DMS 273 (cell line): Measurements from ENCODE around the gene CBLL1.

Experiments used
- DNase-seq: peaks from one replicate; lab custom pipeline; 2025; ENCODE audit not compliant: unreplicated experiment; lab: John Stamatoyannopoulos, UW

Gene CBLL1

DNA sequence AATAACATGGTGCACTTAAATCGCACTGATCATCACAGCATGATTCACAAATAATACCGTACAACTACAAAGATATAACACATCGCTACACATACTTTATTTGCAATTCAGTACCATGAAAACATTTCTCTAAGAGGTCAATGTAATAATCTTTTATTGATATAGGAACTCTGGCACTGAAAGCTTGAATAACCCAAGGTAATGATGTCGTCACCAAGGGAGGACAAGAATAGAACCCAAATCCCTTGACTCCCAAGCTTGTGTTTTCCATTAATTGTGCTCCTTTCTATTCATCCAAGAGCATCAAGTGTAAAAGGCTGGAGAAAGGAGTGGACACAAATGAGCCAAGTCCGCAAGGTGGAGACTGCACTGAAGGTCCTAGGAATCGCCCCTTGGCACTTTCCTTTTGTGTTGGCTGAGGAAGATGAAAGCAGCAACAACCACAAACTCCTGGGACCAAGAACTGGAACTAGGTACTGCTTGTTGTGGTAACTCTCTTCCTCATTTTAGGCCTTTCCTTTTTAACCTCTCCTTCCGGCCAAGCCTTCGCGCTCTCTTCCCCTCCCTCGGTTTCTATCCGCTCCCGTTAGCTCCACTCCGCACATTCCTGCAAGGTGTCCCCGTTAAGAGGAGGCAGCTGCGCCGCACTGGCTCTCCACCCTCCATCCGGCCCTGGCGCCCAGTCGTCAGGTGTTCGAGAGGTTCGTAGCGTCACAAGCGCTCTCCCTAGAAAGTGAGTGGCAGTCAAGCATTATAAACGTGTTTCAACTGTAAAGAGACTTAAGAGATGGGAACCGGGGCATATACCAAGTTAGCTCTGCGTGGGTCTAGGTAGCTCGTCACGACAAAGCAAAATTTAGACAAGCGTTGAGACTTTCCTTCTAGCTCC, 1.0 kb upstream of the CBLL1 start:
- peak; percentile 94 for DNase-seq

DNA sequence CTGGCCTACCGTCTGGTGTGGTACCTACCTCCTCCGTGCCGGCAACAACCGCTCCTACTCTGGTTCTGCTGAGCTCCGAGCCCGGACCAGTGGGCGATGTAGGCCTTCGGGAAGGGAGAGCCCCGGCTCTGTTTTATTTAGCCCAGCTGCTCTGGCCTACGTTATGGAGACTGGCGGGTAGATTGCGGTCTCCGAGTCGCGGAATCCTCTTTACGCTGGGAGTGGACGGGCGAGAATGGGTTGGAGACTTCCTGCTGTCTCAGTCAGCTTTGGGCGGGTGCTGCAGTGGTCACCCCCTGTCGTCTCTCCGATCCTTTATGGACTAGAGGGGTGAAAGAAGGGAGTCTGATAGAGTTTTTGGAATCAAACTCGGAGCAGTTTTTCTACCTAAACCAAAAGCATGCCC, 406 bp downstream of the CBLL1 start:
- DNase-seq, result no peak

DNA sequence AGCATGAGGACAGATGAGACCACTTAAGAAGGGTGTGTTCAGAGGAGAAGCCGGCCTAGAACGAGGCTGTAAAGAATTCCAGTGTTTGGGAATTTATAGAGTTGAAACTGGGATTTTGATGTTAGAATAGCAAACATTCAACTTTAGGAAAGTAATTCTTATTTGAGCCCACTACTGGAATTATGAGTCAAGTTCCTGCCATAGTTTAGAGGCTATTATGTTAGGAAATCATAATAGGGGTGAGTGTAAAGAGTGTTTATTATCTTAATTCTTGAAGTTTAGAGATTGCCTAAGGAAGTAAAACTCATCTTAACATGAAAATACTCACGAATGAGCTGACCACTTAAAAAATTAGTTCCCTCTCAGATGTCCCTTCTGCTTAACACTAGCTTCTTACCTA, 2.1 kb downstream of the CBLL1 start:
- DNase-seq, result no peak

DNA sequence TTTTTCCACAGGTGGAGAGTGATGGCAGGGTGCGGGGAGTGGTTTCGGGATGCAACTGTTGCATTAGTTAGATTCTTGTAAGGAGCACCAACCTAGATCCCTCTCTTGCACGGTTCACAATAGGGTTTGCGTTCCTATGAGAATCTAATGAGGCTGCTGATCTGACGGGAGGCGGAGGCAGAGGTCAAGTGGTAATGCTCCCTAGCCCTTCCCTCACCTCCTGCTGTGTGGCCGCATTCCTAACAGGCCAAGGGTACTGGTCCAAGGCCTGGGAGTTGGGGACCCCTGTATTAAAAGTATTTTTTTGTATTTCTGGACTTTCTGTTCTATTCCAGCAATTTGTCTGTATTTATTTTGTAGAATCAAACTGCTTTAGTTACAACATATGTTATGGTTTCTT, 7.2 kb downstream of the CBLL1 start:
- DNase-seq, result no peak

DNA sequence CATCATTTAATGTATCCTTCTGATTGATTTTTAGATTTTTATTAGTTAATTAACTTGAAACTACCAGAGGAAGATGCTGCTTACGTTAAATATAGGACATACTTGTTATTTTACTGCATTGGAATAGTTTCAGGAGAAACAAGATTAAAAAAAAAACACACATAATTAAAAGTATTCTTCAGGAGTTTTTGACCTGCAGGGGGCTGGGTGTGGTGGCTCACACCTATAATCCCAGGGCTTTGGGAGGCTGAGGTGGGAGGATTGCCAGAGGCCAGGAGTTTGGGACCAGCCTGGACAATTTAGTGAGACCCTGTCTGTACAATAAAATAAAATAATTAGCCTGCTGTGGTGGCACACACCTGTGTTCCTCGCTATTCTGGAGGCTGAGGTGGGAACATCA, 10.7 kb downstream of the CBLL1 start:
- DNase-seq, result peak; percentile 14

DNA sequence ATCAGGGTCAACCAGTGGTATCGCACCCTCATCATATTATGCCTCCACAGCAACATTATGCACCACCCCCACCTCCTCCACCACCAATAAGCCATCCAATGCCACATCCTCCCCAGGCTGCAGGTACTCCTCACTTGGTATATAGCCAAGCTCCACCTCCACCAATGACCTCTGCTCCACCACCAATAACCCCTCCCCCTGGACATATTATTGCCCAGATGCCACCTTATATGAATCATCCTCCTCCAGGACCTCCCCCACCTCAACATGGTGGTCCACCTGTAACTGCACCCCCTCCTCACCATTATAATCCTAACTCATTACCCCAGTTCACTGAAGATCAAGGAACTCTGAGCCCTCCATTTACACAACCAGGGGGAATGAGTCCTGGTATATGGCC, 14.7 kb downstream of the CBLL1 start:
- DNase-seq, result no peak

DNA sequence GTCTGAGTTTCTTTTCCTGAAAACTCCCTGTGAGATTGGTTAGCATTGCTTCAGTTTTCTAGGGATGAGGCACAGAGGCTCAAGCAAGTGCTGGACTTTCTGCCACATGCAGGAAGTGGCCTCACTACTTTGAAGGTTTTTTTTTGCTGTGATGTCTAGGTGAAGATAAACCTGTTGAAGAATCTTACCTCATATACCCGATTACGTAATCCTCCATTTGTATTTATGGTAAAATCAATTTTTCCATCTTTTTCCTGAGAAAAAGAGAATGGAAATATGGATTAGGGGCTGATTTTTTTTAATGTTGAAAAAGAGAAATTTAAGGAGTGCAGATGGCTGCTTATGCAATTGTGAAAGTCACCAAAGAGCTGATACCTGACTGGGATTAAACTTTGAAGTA, 23.4 kb downstream of the CBLL1 start:
- DNase-seq, result no peak

DNA sequence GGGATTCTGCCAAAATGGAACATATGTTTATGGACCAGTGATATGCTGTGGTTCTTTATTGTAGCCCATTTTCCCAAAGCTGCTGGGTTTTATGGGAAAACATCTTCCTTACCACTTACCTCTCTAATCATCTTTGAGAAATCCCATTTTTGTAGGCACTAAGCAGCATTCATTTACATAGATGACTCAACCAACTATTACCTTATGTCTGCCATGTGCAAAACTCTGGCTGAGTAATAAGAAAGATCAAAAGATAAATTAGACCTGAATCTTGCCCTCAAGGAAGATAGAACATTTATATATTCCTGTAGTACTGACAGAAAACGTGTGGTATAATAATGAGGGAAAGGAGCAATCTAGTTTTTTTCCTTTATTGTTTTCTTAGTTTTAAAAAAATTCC, 24.3 kb downstream of the CBLL1 start:
- DNase-seq, result peak; percentile 37

DNA sequence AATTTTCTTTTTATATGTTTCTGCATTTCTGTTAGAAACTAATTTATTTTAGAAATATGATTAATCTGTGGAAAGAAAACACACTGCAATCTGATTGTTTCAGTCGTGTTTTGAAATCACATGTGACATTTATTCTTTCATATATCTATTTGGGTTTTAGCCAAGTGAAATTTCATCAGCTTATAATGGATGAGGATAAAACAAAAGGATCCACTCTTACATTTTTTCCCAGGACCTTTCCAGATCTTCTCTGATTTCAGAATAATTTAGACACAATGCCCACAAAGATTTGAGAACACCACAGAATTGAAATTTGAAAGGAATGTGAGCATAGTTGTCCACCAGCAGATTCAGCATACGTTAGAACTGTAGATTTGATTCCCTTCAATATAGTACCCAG, 29.1 kb downstream of the CBLL1 start:
- no peak for DNase-seq

DNA sequence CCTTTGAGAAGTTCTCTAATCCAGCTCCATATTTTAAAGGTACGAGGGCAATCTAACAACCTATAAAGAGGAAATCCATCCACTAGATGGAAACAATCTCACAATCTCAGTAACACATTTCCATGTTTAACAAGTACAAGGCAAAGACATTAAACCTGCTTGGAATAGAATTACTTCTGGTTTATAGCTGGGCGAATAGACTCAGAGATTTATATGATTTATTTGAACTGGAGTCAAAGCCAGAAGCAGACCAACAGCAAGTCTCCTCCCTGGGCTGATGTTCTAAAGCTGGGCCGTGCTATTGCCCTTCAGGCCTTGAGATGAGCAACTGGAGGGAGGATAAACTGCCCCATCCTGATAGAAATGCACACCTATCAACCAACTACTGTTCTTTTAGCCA, 33.8 kb downstream of the CBLL1 start:
- no peak for DNase-seq

DNA sequence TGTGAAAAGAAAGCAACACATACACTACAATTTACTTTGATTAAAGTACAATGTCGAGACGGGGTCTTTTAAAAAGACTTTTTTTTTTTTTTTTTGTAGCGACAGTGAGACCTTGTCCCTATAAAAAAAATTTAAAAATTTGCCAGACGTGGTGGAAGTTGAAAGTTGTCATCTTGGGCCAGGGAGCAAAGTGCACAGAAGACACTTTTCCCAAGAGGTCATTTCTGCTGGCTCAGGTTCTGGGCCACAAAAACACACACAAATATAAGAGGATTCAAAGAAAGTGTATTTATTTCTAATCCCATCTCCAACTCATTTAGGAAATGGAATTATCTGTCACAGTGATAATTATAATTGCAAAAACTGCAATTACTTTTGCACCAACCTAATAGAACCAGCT, 34.3 kb downstream of the CBLL1 start:
- no peak for DNase-seq

DNA sequence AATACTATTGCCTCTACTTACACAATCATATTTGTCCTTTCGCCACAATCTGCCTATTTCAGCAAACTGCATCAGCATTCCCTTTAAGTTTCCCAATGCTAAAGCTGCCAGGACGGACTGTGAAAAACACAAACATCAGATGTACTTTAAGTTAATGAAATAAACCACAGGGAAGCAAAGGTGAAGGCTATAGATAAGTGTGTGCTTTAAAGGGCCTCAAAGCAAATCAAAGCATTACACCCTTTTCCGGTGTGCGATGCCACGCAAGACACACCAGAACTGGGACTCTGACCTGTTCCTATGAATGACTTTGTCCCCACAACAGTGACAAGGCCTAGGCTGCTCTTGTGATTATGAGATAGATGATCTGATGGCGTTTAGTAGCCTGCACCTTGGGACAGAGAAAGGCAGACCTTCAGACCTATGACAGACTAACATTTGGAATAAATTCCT, 35.7 kb downstream of the CBLL1 start:
- DNase-seq, result no peak

DNA sequence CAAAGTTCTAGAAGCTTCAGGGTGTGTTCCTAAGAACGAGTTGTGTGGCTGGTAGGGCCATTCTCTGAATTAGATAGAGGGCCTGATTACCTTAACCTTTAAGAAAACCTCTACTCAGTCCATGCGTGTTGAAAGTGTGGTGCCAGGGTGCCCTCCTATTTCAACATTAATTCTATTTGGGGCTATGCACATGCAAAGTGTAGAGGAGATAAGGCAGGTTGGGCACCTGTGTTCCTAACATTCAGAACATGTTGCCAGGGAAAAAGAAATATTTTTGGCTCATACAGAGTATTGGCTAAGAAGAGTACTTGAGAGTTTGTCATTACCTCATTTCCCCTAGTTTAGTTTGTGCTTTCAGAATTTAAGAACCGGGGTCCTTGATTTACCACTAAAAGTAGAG, 38.4 kb downstream of the CBLL1 start:
- no peak for DNase-seq

DNA sequence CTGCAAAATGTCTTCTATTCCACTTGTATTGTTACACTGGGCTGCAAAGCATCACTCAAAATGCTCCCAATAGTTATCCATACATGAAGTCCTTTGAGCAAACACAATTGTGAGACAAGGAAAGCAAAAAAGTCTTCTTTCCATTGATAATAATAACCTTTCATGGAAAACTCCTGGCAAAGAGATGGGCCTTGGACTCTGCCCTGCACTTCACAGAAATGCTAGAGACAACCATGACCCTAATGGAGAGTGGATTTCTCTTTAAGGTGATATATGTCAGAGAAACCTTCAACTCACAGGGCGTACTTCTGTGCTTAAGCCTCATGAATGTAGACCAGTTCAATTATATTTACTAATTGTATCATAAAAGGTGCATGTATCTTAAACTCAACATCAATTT, 39.7 kb downstream of the CBLL1 start:
- DNase-seq, result no peak

DNA sequence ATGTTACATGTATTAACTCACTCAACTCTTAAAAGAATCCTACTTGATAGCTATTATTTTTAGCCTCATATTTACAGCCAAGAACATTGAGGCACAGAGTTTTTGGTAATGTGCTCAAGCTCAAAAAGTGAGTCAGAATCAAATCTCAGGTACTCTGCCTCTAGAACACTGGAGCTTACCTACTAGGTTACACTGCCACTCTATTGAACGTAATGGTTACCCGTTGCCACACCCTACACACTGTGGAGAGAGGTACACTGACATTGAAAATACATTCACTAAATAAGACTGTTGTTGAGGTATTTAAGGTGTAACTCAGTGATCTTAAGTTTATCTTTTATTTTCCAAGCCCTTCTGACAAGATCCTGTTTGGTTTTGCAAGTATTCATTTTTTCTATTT, 41.2 kb downstream of the CBLL1 start:
- no peak for DNase-seq

DNA sequence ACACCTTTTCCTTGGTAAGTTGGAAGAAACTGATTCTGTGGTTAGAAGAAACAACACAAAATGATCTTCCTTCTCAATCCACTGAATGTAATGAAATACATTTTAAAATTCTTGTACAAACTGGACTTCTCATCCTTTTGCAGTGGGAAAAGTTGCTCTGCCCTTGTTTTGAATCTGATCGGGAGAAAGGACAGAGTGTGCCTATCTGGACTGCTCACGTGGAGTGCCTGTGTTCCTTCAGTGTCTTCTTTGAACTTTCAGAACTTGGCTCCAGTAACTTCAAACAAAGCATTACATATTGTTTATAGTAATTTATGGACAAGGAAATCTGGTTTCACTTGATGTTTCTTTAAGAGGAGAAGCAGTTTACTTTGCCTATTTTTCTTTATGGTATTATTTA, 42.0 kb downstream of the CBLL1 start:
- no peak for DNase-seq

DNA sequence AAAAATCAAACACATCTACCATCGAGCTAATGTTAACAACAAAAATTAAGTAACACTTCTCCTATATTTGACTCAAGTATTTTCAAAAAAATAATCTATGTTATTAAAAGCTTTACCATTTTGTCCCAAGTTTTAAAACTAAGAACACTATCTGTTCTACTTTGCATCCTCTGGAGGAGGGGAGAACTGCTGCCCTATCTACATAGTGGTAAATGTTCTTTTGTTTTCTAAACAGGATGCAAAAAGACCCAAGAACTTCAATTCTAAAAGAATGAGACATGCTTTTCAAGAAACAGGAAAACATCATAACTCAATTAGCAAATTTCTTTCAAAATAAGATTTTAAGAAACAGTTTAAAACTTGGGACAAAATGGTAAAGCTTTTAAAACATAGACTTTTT, 44.3 kb downstream of the CBLL1 start:
- no peak for DNase-seq

DNA sequence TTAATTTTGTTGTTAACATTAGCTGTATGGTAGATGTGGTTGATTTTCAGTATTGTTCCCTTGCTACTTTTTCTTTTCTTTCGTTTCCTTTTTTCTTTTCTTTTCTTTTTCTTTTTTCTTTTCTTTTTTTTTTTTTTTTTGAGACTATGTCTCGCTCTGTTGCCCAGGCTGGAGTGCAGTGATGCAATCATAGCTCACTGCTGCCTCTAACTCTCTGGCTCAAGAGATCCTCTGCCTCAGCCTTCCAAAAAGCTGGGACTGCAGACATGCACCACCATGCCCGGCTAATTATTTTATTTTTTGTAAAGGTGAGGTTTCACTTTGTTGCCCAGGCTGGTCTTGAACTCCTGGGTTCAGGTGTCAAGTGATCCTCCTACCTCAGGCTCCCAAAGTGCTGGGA, 44.7 kb downstream of the CBLL1 start:
- no peak for DNase-seq

DNA sequence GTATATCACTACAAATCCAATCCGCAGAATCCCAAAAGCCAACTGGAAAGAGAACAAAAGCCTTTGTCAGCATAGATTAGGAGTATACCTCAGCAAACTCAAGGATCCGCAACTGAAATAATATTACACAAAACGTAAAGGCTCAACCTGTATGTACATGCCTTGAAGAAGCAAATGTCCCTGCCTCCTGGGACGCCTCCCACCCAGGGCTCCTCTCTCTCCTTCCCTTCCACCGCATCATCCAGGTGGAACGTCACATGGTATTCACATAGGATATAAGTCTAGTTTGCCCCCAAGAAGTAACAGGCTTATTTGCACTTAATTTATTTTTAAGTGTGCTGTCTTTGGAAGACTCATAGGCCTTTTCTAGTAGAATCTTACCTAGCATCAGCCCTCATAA, 45.7 kb downstream of the CBLL1 start:
- DNase-seq, result no peak

DNA sequence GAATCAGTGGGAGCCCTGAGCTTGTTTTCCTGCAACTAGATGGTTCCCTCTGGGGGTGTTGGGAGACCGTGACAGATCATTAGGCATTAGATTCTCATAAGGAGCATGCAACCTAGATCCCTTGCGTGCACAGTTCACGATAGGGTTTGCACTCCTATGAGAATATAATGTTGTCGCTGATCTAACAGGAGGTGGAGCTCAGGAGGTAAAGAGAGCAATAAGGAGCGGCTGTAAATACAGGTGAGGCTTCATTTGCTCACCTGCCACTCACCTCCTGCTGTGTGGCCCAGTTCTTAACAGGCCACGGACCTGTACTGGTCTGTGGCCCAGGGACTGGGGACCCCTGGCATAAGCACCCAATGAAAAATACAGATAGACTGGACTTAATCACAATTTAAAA, 48.4 kb downstream of the CBLL1 start:
- no peak for DNase-seq

DNA sequence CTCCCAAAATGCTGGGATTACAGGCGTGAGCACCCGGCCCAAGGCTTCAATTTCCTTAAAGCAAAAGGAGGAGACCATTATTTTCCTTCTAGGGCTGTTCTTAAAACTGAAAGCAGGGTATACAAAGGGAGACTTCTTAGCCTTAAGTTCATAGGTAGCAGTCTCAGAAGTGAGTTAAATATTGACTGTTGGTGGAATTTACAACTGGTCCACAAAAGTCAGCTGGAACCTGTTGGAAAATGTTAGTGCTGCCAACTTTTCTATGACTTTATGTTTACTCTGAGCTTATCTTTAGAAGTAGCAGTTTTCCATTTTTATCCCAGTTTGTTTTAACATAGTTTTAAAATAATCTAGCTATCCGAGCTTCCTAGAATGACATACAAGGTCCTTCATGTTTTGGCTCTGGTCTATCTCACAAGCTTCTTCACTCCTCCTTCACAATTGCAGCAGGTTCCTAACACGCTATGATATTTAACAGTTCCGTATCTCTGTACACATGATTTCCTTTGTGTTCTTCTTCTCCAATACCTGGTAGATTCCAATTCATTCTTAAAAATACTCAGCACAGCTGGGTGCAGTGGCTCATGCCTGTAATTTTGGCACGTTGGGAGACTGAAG, 55.8 kb downstream of the CBLL1 start:
- no peak for DNase-seq

DNA sequence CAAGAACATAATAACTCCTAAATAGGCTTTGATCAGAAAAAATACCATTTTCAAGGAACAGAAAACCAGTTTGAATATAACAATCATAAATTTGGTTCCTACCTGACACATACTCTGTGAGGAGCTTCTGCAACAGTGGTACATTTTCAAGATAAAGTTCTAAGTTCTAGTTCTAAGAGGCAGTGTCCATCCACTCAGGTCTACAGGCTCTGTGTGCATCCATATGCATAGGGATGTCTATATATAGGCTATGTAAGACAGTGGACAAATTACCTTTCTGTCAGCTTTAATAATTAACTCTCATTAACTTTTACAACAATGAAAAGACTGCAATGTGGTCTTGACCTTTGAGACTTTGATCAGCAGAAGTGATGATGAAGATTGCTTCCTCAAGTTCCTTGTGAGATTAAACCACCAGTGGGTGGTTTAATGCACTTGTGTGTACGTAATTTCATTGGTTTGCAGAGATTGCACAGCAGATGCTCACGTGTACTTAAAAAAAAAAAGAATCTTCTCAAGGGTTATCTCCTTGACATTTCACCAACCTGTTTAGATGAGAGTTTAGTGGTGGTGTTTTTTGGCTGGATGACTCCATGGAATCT, 59.2 kb downstream of the CBLL1 start, which contains the start of gene SLC26A3:
Gene SLC26A3 (minus strand): TSS at position 215 of the 602 bp plus-strand sequence. CDS start 8,714 bp downstream, outside the sequence.
- no peak for DNase-seq
